HepG2 (cell line): Measurements from ENCODE around the gene TREH. TPM values are rescaled to one million over a fixed set of nuclear protein-coding genes. Genes with fewer than 3 reads are reported as not detected.

Experiments
- ATAC-seq: fragments of 200-7000 bp; cut with Tn5 transposase; 3 replicates; pipeline ENCODE4 v1.9.1; 2020; ENCODE audit warnings: mild to moderate bottlenecking, moderate library complexity
- BruUV-seq: library from RNA; stranded (reverse); fragments of 400-500 nt; replicated peaks from 2 replicates; lab custom pipeline; 2021; lab: Mats Ljungman, UMichigan
- CTCF ChIA-PET: fragments of 300-600 bp; formaldehyde crosslinking; extraction: SDS; loops from one replicate; lab custom pipeline; 2021; ENCODE audit warnings: low total read pairs, inconsistent platforms, low intra/inter-chr PET ratio; lab: Yijun Ruan, JAX
- POLR2A ChIA-PET: fragments of 350-600 bp; sonication (Branson Sonifier 250); formaldehyde crosslinking; loops from one replicate; lab custom pipeline; 2020; ENCODE audit warnings: antibody characterized with exemption, inconsistent platforms; lab: Yijun Ruan, JAX
- DNase-seq: peaks from one replicate; pipeline ENCODE4 v3.0.0-alpha.2; 2015; ENCODE audit warnings: low spot score
- FAIRE-seq: peaks from 3 replicates; lab custom pipeline; 2011; peaks lifted over from hg19 to GRCh38; lab: Jason Lieb, UNC
- H2AFZ ChIP-seq: one replicate; pipeline ENCODE4 v1.6.1; 2011; ENCODE audit warnings: low read length, inconsistent platforms
- H3K27ac ChIP-seq: fragments of 300-600 bp; 3 replicates; pipeline ENCODE4 v1.8.0; 2011; ENCODE audit warnings: mixed run types, mild to moderate bottlenecking, mixed read lengths, low read length, inconsistent platforms; ENCODE audit not compliant: insufficient read depth; ENCODE audit errors: extremely low read length
- H3K27me3 ChIP-seq, 2 experiments: fragments of 200-600 bp in 1 of 2; 2 replicates in 1 of 2; 3 replicates in 1 of 2; pipeline versions ENCODE4 v1.6.0 to v1.8.0; 2011; ENCODE audit warnings: low read length in 2 of 2, mild to moderate bottlenecking in 2 of 2, moderate library complexity in 2 of 2, inconsistent platforms in 1 of 2; ENCODE audit not compliant: insufficient read depth in 2 of 2, control insufficient read depth in 1 of 2
- H3K36me3 ChIP-seq, 2 experiments: fragments of 200-600 bp in 1 of 2; replicated peaks in 1 of 2; 2 replicates in 1 of 2; 3 replicates in 1 of 2; pipeline versions ENCODE4 v1.5.1 to v1.8.0; 2011; ENCODE audit warnings: low read length in 2 of 2, inconsistent platforms in 1 of 2; ENCODE audit not compliant: insufficient read depth in 2 of 2, control insufficient read depth in 1 of 2
- H3K4me1 ChIP-seq: 2 replicates; pipeline ENCODE4 v1.5.1; 2012; ENCODE audit warnings: low read length, inconsistent platforms; ENCODE audit not compliant: insufficient read depth
- H3K4me2 ChIP-seq: 2 replicates; pipeline ENCODE4 v1.6.0; 2011; ENCODE audit warnings: low read depth, low read length, inconsistent platforms
- H3K4me3 ChIP-seq, 3 experiments: fragments of 200-600 bp in 1 of 3; sonication (generic), shearing (Covaris generic) in 1 of 3; replicated peaks in 1 of 3; 2 replicates each; pipeline ENCODE4 v1.5.1; 2011 to 2016; ENCODE audit warnings: low read length in 3 of 3, inconsistent platforms in 2 of 3, low read depth in 2 of 3, mild to moderate bottlenecking in 2 of 3, control low read depth in 1 of 3, mixed read lengths in 1 of 3; ENCODE audit not compliant: insufficient read depth in 1 of 3
- H3K79me2 ChIP-seq: one replicate; pipeline ENCODE4 v1.6.1; 2011; ENCODE audit warnings: low read length, inconsistent platforms; ENCODE audit not compliant: insufficient read depth
- H3K9ac ChIP-seq: 2 replicates; pipeline ENCODE4 v1.6.0; 2011; ENCODE audit warnings: mild to moderate bottlenecking, low read depth, low read length, inconsistent platforms; ENCODE audit not compliant: insufficient read depth
- H3K9me3 ChIP-seq: 2 replicates; pipeline ENCODE4 v1.5.1; 2012; ENCODE audit warnings: mild to moderate bottlenecking, low read length
- H4K20me1 ChIP-seq: 2 replicates; pipeline ENCODE4 v1.6.0; 2011; ENCODE audit warnings: inconsistent platforms, mild to moderate bottlenecking, low read length, moderate library complexity; ENCODE audit not compliant: insufficient read depth
- CHCHD3 ChIP-seq: sonication (generic); formaldehyde crosslinking; IDR thresholded peaks from 2 replicates; pipeline ENCODE4 v1.8.0; 2022; ENCODE audit warnings: mild to moderate bottlenecking, missing genetic modification reagents, moderate library complexity
- EP300 ChIP-seq, 3 experiments: sonication (generic) in 1 of 3; formaldehyde crosslinking in 1 of 3; IDR thresholded peaks; 2 replicates each; pipeline versions ENCODE4 v1.5.1 to v1.6.1; 2011 to 2020; ENCODE audit warnings: low read depth in 2 of 3, low read length in 2 of 3, borderline replicate concordance in 1 of 3, improper control_type of control experiment in 1 of 3, mild to moderate bottlenecking in 1 of 3, missing genetic modification reagents in 1 of 3, moderate library complexity in 1 of 3
- FOSL1 ChIP-seq: sonication (generic); formaldehyde crosslinking; IDR thresholded peaks from 2 replicates; pipeline ENCODE4 v1.9.0; 2021; ENCODE audit warnings: missing genetic modification reagents, borderline replicate concordance
- ISX ChIP-seq: sonication (generic); formaldehyde crosslinking; conservative IDR thresholded peaks from 2 replicates; pipeline ENCODE4 v1.5.0; 2020; ENCODE audit warnings: missing genetic modification reagents
- JDP2 ChIP-seq: sonication (generic); formaldehyde crosslinking; IDR thresholded peaks from 2 replicates; pipeline ENCODE4 v1.8.1; 2022; ENCODE audit warnings: missing genetic modification reagents, borderline replicate concordance
- NCOA5 ChIP-seq: sonication (generic); formaldehyde crosslinking; IDR thresholded peaks from 2 replicates; pipeline ENCODE4 v1.4.0; 2020; ENCODE audit warnings: missing genetic modification reagents
- NFAT5 ChIP-seq: sonication (generic); formaldehyde crosslinking; IDR thresholded peaks from 2 replicates; pipeline ENCODE4 v1.4.0; 2020; ENCODE audit warnings: missing genetic modification reagents
- PRDM15 ChIP-seq: sonication (generic); formaldehyde crosslinking; IDR thresholded peaks from 2 replicates; pipeline ENCODE4 v1.4.0; 2020; ENCODE audit warnings: missing genetic modification reagents
- SCMH1 ChIP-seq: sonication (generic); formaldehyde crosslinking; IDR thresholded peaks from 2 replicates; pipeline ENCODE4 v1.9.0; 2021; ENCODE audit warnings: missing genetic modification reagents, mild to moderate bottlenecking, borderline replicate concordance
- SRY ChIP-seq: sonication (generic); formaldehyde crosslinking; IDR thresholded peaks from 2 replicates; pipeline ENCODE4 v1.8.0; 2022; ENCODE audit warnings: mild to moderate bottlenecking, missing genetic modification reagents
- ZMYM2 ChIP-seq: sonication (generic); formaldehyde crosslinking; IDR thresholded peaks from 2 replicates; pipeline ENCODE4 v1.8.0; 2022; ENCODE audit warnings: mild to moderate bottlenecking, missing genetic modification reagents
- ZNF101 ChIP-seq: sonication (generic); formaldehyde crosslinking; IDR thresholded peaks from 2 replicates; pipeline ENCODE4 v1.4.0; 2020; ENCODE audit warnings: mild to moderate bottlenecking, low read depth, missing genetic modification reagents, borderline replicate concordance
- ZNF24 ChIP-seq: fragments of 450-650 bp; IDR thresholded peaks from 2 replicates; pipeline ENCODE4 v1.6.1; 2017; ENCODE audit warnings: antibody characterized with exemption, mild to moderate bottlenecking
- ZNF547 ChIP-seq: sonication (generic); formaldehyde crosslinking; IDR thresholded peaks from 2 replicates; pipeline ENCODE4 v1.5.1; 2020; ENCODE audit warnings: mild to moderate bottlenecking, missing genetic modification reagents
- ZNF660 ChIP-seq: sonication (generic); formaldehyde crosslinking; IDR thresholded peaks from 2 replicates; pipeline ENCODE4 v1.5.1; 2020; ENCODE audit warnings: mild to moderate bottlenecking, low read depth, missing genetic modification reagents, borderline replicate concordance
- WGBS: methylation state at CpG from one replicate; pipeline ENCODE4 v1.1.6; 2017; ENCODE audit warnings: low lambda C conversion rate; 5-methylcytosine and 5-hydroxymethylcytosine counted together
- in situ Hi-C: cut with HindIII; loops from 2 replicates; pipeline ENCODE4 v1.10.0; 2017; ENCODE audit warnings: low pct_unique_long_range_greater_than_20kb; ENCODE audit not compliant: extremely low pct_ligation_motif_present
- intact Hi-C: fragments of 100-400 bp; cut with micrococcal nuclease; formaldehyde crosslinking; loops from one replicate; pipeline ENCODE4 v1.10.0; 2022; ENCODE audit not compliant: unreplicated experiment
- polyA plus RNA-seq, 8 experiments: library from polyadenylated mRNA; depleted of rRNA in 3 of 8; stranded (reverse) in 7 of 8; unstranded in 1 of 8; fragments of >200 nt; fragmentation: Illumina TruSeq in 4 of 8; extraction: Trizol in 4 of 8; gene quantifications; 2 replicates each; pipeline versions ENCODE4 v1.2.1 to v1.2.3, GENCODE V29; 2011 to 2016; ENCODE audit warnings: low read depth in 4 of 8, missing spikeins in 1 of 8, mixed read lengths in 1 of 8; ENCODE audit not compliant: insufficient read depth in 1 of 8
- total RNA-seq, 5 experiments: library from RNA; depleted of rRNA; stranded (reverse); fragments of >200 nt; fragmentation: Illumina TruSeq; extraction: Trizol; gene quantifications; 2 replicates each; pipeline ENCODE4 v1.2.3, GENCODE V29; 2016; ENCODE audit warnings: low read depth in 1 of 5

The TREH gene
- total and polyA plus RNA-seq, 2 of the 13 experiments (the other 11 are each of a cell fraction or from before 2014, with no cell fraction given): 0.53 to 0.86 TPM

GRCh38 chr11:118670063-118670462 is 9.4 kb downstream of the TREH start (continued):
- no peak for TF ChIP-seq SCMH1 (CRISPR knock-in tag)
- TF ChIP-seq, all 625 proteins: peak for 0

GRCh38 chr11:118666371-118666770 is 13.1 kb downstream of the TREH start:
- POLR2A ChIA-PET: no interaction called here
- 82% methylated on average over 5 of the region's 5 CpGs for WGBS
- DNase-seq (no peak), FAIRE-seq (no peak), ATAC-seq (no peak)
- Histone ChIP-seq H3K36me3 (no peaks in the 10 kb centered on the region), H3K9ac (no peak overlapping the region), H3K27ac (no peak overlapping the region), H3K27me3 (no peaks in the 10 kb centered on the region), H3K4me3 (no peak overlapping the region), H3K79me2 (no peaks in the 10 kb centered on the region), H2AFZ (no peak overlapping the region), H4K20me1 (no peaks in the 10 kb centered on the region), H3K9me3 (no peaks in the 10 kb centered on the region), H3K4me2 (no peak overlapping the region), H3K4me1 (peaks cover 11% of the 10 kb centered on the region)
- intact Hi-C loops: no loop called here
- TF ChIP-seq NCOA5 (CRISPR knock-in tag) (no peak), PRDM15 (CRISPR knock-in tag) (no peak), ISX (no peak), SRY (CRISPR knock-in tag) (no peak), NFAT5 (CRISPR knock-in tag) (no peak), EP300 (IDR thresholded peaks at IDR 0.05; ENCODE audit: low read depth in 2 of 2, low read length in 2 of 2) (no peak), EP300 (CRISPR knock-in tag; IDR thresholded peaks at IDR 0.05; ENCODE audit: borderline replicate concordance) (no peak), CHCHD3 (CRISPR knock-in tag) (no peak), ZMYM2 (no peak), SCMH1 (CRISPR knock-in tag) (no peak), ZNF660 (CRISPR knock-in tag) (no peak), ZNF547 (CRISPR knock-in tag) (no peak), JDP2 (CRISPR knock-in tag) (no peak), ZNF24 (no peak), FOSL1 (no peak), ZNF101 (CRISPR knock-in tag) (no peak)
- no TSS peak for BruUV-seq
- in situ Hi-C loops: no loop called here
- CTCF ChIA-PET: no interaction called here
